C4-2B (cell line): ENCODE measurements around the gene SMTNL1.

ENCODE experiments used
- CTCF ChIP-seq: fragments of 450-650 bp; conservative IDR thresholded peaks from 2 replicates; pipeline ENCODE4 v1.5.1; 2017; ENCODE audit warnings: mild to moderate bottlenecking
- ZFX ChIP-seq: fragments of 450-650 bp; IDR thresholded peaks from 2 replicates; pipeline ENCODE4 v1.6.1; 2017

- TF ChIP-seq CTCF (no peak), ZFX (no peak)
Measured at GRCh38 chr11:57536947-57537619, at the start of gene SMTNL1.
